SU-DHL-6 (cell line): ENCODE measurements around the gene AVEN.

Experiments
- EZH2phosphoT487 ChIP-seq: fragments of 200-600 bp; sonication (generic), shearing (Covaris generic); conservative IDR thresholded peaks from 2 replicates; pipeline ENCODE4 v1.6.1; 2018; ENCODE audit warnings: mild to moderate bottlenecking, antibody characterized with exemption, low read length, moderate library complexity, mixed read lengths
- TF ChIP-seq, protein P1 (sequence below): fragments of 200-600 bp; sonication (generic); IDR thresholded peaks from one replicate; pipeline ENCODE4 v1.5.1; 2017; ENCODE audit warnings: antibody characterized with exemption, mild to moderate bottlenecking, low read length, moderate library complexity; ENCODE audit not compliant: insufficient read depth, poor library complexity, severe bottlenecking

DNA sequence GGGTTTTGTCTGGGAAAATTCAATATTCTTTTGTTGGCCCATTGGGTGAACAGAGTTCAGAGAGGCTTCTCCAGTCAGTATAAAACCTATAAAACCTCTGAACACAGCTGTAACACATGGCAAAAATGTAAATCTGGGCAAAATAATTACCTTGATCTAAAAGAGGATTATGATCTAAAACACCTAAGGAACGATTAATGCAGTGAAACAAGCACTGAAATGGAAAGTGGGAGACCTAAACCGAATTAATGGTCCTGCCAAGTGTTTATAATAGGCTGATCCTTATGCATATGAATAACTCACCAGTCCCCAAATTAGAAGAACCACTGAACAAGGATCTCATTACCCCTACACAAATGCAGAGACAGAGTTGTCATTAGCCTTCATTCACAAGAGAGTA is 32.6 kb downstream of the AVEN start:
- TF ChIP-seq, protein P1, sequence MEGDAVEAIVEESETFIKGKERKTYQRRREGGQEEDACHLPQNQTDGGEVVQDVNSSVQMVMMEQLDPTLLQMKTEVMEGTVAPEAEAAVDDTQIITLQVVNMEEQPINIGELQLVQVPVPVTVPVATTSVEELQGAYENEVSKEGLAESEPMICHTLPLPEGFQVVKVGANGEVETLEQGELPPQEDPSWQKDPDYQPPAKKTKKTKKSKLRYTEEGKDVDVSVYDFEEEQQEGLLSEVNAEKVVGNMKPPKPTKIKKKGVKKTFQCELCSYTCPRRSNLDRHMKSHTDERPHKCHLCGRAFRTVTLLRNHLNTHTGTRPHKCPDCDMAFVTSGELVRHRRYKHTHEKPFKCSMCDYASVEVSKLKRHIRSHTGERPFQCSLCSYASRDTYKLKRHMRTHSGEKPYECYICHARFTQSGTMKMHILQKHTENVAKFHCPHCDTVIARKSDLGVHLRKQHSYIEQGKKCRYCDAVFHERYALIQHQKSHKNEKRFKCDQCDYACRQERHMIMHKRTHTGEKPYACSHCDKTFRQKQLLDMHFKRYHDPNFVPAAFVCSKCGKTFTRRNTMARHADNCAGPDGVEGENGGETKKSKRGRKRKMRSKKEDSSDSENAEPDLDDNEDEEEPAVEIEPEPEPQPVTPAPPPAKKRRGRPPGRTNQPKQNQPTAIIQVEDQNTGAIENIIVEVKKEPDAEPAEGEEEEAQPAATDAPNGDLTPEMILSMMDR, result no peak
- no peak for TF ChIP-seq EZH2phosphoT487
